ENCODE results near the gene CRB3.

CRB3 gene

GRCh38 chr19:6470173-6470572, 6.1 kb downstream of the CRB3 start:
- no peak for DNase-seq

- DNase-seq = no peak
Measured at GRCh38 chr19:6471076-6471475, 7.0 kb downstream of the CRB3 start.

- peak; percentile 56 for DNase-seq
Measured at GRCh38 chr19:6472713-6473112, 8.6 kb downstream of the CRB3 start.

GRCh38 chr19:6473647-6474046, 9.6 kb downstream of the CRB3 start:
- peak; percentile 27 for DNase-seq

- peak; percentile 24 for DNase-seq
Measured at GRCh38 chr19:6475321-6476108, 11.4 kb downstream of the CRB3 start.

GRCh38 chr19:6476155-6476895, 12.3 kb downstream of the CRB3 start:
- DNase-seq = peak; percentile 64

- no peak for DNase-seq
Measured at GRCh38 chr19:6476896-6477431, 12.9 kb downstream of the CRB3 start.

- no peak for DNase-seq
Measured at GRCh38 chr19:6478815-6479214, 14.7 kb downstream of the CRB3 start.

- no peak for DNase-seq
Measured at GRCh38 chr19:6479836-6480398, 15.8 kb downstream of the CRB3 start.

- no peak for DNase-seq
Measured at GRCh38 chr19:6480848-6481415, 16.9 kb downstream of the CRB3 start.

- DNase-seq = peak; percentile 21
Measured at GRCh38 chr19:6481541-6482342, 17.7 kb downstream of the CRB3 start, which contains the start of gene DENND1C. DENND1C (minus strand) TSS chr19:6481787; CDS start chr19:6481695, 92 bp downstream.

- no peak for DNase-seq
Measured at GRCh38 chr19:6482343-6482686, 18.2 kb downstream of the CRB3 start.

GRCh38 chr19:6483235-6483634, 19.2 kb downstream of the CRB3 start:
- DNase-seq = no peak

GRCh38 chr19:6484230-6484629, 20.2 kb downstream of the CRB3 start:
- no peak for DNase-seq

GRCh38 chr19:6484831-6485230, 20.8 kb downstream of the CRB3 start:
- no peak for DNase-seq

- DNase-seq = no peak
Measured at GRCh38 chr19:6489278-6490061, 25.4 kb downstream of the CRB3 start.

- no peak for DNase-seq
Measured at GRCh38 chr19:6490134-6490533, 26.1 kb downstream of the CRB3 start.

- DNase-seq = no peak
Measured at GRCh38 chr19:6491802-6492592, 27.9 kb downstream of the CRB3 start.

- no peak for DNase-seq
Measured at GRCh38 chr19:6494438-6495036, 30.5 kb downstream of the CRB3 start.

- no peak for DNase-seq
Measured at GRCh38 chr19:6495947-6496346, 31.9 kb downstream of the CRB3 start.

All from DMS53 (cell line).